ENCODE measurements around the gene STXBP3. TPM values are rescaled to one million over a fixed set of nuclear protein-coding genes. Genes with fewer than 3 reads are reported as not detected.

Gene STXBP3
- total RNA-seq, 1 experiment from 2014 or later, result 34.1 TPM

GRCh38 chr1:108747171-108747850, 837 bp downstream of the STXBP3 start:
- Histone ChIP-seq H3T11ph (ENCODE audit: low read length) (no peak overlapping the region), H3K14ac (ENCODE audit: insufficient read depth, low read length) (peak overlapping the region; percentile 84), H3K23ac (ENCODE audit: insufficient read length, low read depth, low read length) (no peak overlapping the region), H3K27me3 (ENCODE audit: insufficient read depth, low read length) (no peaks in the 10 kb centered on the region), H3K9me3 (ENCODE audit: control insufficient read depth, low read depth, low read length) (no peaks in the 10 kb centered on the region), H2BK5ac (ENCODE audit: insufficient read length, low read length) (no peak overlapping the region), H3K79me2 (ENCODE audit: insufficient read depth, low read length) (no peaks in the 10 kb centered on the region; the same call in 1 of the 2 replicates), H2BK120ac (ENCODE audit: low read depth, low read length, poor library complexity, severe bottlenecking) (no peak overlapping the region), H2BK12ac (ENCODE audit: insufficient read length, low read depth, low read length) (no peak overlapping the region), H4K5ac (ENCODE audit: insufficient read length, low read depth, low read length) (no peak overlapping the region), H2BK15ac (ENCODE audit: low read depth, low read length) (no peak overlapping the region), H3K18ac (ENCODE audit: insufficient read length, low read depth, low read length) (peak overlapping the region; percentile 91), H3K23me2 (ENCODE audit: insufficient read length, low read depth, low read length, poor library complexity, severe bottlenecking) (no peaks in the 10 kb centered on the region), H3K79me1 (ENCODE audit: insufficient read depth, low read depth, low read length, poor library complexity, severe bottlenecking) (no peaks in the 10 kb centered on the region), H2AFZ (ENCODE audit: low read length) (no peak overlapping the region), H4K91ac (ENCODE audit: insufficient read length, low read depth, low read length) (no peak overlapping the region), H3K56ac (ENCODE audit: insufficient read length, low read depth, low read length) (no peak overlapping the region), H2BK20ac (ENCODE audit: low read depth, low read length, poor library complexity, severe bottlenecking) (no peak overlapping the region), H3K9ac (ENCODE audit: extremely low read depth, insufficient read length, low read length) (peak overlapping the region; percentile 75), H4K20me1 (ENCODE audit: control insufficient read depth, insufficient read depth, insufficient read length) (no peaks in the 10 kb centered on the region), H3K4me1 (ENCODE audit: insufficient read depth, low read length) (no peaks in the 10 kb centered on the region), H2AK5ac (ENCODE audit: insufficient read length, low read length) (no peak overlapping the region), H3K4ac (ENCODE audit: low read depth, low read length) (no peak overlapping the region), H4K8ac (replicated peaks; ENCODE audit: insufficient read length, low read depth, low read length) (no peak overlapping the region), H3K27ac (ENCODE audit: insufficient read length, low read depth, low read length) (peak overlapping the region; percentile 48), H3K4me2 (ENCODE audit: insufficient read depth, insufficient read length, low read length) (peak overlapping the region; percentile 48)
- Mint-ChIP-seq H3K27me3 (ENCODE audit: low read depth) (peaks cover 10% of the 10 kb centered on the region), H3K36me3 (ENCODE audit: insufficient read depth in 1 of 3, low read depth in 3 of 3) (peaks cover 2 to 4% (median 3%) of the 10 kb centered on the region in 3 experiments; a peak in 4 of 7 replicates), H3K9me3 (no peaks in the 10 kb centered on the region), H3K4me1 (peaks cover 5 to 6% of the 10 kb centered on the region in 2 experiments), H3K4me3 (peak overlapping the region; percentile 92 to 98), H3K27ac (peak overlapping the region; percentile 97 to 98 (median 97))
- DNase-seq, result peak; percentile 78
- no CpG with 5 or more reads among the region's 15 CpGs for WGBS (ENCODE audit: extremely low coverage, insufficient read length, low lambda C conversion rate)
- TF ChIP-seq, protein P1, sequence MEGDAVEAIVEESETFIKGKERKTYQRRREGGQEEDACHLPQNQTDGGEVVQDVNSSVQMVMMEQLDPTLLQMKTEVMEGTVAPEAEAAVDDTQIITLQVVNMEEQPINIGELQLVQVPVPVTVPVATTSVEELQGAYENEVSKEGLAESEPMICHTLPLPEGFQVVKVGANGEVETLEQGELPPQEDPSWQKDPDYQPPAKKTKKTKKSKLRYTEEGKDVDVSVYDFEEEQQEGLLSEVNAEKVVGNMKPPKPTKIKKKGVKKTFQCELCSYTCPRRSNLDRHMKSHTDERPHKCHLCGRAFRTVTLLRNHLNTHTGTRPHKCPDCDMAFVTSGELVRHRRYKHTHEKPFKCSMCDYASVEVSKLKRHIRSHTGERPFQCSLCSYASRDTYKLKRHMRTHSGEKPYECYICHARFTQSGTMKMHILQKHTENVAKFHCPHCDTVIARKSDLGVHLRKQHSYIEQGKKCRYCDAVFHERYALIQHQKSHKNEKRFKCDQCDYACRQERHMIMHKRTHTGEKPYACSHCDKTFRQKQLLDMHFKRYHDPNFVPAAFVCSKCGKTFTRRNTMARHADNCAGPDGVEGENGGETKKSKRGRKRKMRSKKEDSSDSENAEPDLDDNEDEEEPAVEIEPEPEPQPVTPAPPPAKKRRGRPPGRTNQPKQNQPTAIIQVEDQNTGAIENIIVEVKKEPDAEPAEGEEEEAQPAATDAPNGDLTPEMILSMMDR (conservative IDR thresholded peaks at IDR 0.05), result no peak
